Dermis lymphatic vessel endothelial cell (primary cell): ENCODE data around the gene HSF2BP. TPM values are rescaled to one million over a fixed set of nuclear protein-coding genes. Genes with fewer than 3 reads are reported as not detected.

Experiments used
- total RNA-seq: library from RNA; depleted of rRNA; stranded (reverse); fragments of >200 nt; gene quantifications from 2 replicates; pipeline ENCODE4 v1.2.1, GENCODE V29; 2014

The HSF2BP gene
- 0.33 and 0.52 TPM in 2 replicates for total RNA-seq

DNA sequence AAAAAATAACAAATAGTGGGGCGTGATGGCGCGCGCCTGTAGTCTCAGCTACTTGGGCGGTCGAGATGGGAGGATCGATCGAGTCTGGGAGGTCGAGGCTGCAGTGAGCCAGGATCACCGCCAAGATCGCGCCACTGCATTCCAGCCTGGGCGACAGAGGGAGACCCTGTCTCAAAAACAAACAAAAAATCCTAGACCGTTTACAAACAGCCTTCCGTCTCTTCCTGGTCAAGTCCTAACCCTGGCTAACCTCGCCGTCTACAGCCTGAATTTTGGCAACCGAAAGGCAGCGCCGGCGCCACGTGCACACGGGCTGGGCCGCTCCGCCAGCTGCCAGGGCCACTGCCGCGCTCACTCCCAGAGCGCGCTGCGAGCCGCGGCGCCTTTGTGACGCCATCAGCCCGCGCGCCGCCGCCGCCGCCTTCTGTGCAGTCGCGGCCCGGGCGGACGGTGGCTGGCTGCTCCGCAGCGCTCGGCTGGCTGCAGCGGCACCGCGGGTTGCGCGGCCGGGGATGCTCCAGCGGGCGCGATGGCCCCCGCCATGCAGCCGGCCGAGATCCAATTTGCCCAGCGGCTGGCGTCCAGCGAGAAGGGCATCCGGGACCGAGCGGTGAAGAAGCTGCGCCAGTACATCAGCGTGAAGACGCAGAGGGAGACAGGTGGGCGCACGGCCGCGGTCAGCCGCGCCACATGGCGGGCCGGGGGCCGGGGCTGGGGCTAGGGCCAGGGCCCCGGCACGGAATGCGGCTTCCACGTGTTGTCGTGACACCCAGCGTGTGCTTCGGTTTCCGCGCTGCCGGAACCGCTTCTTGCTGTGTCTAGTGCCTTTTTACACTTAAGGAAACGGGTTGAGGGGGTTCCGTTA is at the start of gene HSF2BP, which contains the start of gene RRP1B:
TSS of gene HSF2BP (minus strand) at position 353 of the 865 bp plus-strand sequence. CDS start 1,392 bp downstream, outside the sequence.
TSS of gene RRP1B (plus strand) at position 425 of the 865 bp plus-strand sequence. CDS start at position 530, 105 bp downstream.

Other genes starting within 250 kb of the HSF2BP start
- 0.98 and 4.7 TPM in 2 replicates for gene SIK1, start 232.4 kb downstream of the HSF2BP start, total RNA-seq
- 17.6 and 21.7 TPM in 2 replicates for gene RRP1B, start 72 bp upstream of the HSF2BP start, total RNA-seq
- 36.0 and 41.6 TPM in 2 replicates for gene PDXK, start 59.6 kb upstream of the HSF2BP start, total RNA-seq
- 15.0 and 26.7 TPM in 2 replicates for gene CSTB, start 116.8 kb upstream of the HSF2BP start, total RNA-seq
- gene RRP1, start 130.1 kb upstream of the HSF2BP start, total RNA-seq = 11.9 and 15.8 TPM in 2 replicates
- gene AGPAT3, start 205.7 kb upstream of the HSF2BP start, total RNA-seq = 37.3 and 38.1 TPM in 2 replicates